ENCODE measurements around the gene AGTPBP1. TPM values are rescaled to one million over a fixed set of nuclear protein-coding genes. Genes with fewer than 3 reads are reported as not detected.

AGTPBP1 gene
- 18.4 and 24.8 TPM in 2 replicates for total RNA-seq

DNA sequence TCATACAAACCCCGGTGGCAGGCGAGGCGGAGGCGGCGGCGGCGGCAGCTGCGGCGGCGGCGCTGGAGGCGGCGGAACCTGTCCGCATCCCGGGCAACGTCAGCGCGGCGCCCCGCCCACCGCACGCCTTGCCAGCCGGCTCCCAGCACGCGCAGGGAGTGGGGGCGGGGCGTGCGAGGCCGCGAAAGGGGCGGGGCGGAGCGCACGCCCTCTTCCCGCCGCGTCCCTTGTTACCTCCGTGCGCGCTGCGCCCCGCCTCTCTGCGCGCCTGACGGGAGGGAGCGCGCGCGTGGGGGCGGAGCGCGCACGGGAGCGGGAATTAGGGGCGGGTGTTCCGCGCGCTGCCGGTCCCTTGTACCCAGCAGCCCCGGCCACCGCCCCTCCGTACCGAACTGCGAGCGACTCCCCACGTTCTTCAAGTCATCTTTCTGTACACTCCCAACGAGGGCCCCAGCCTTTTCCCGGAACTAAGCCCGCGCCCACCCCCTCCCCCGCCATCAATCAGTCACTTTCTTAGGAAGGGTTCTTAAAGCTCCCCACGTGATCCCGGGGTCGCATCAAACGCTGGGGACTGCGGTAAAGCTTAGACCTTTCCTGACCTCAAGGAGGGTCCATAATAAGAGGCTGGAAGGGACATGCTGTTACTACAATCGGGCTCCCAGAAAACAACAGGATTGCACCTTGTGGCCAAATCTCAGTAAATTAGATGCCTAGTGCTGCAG lies at the start of gene AGTPBP1:
Gene AGTPBP1, minus strand, starts transcription at position 80 of the 722 bp plus-strand sequence. CDS start 29,421 bp downstream, outside the sequence.

Other genes starting within 250 kb of the AGTPBP1 start
- gene NAA35, start 199.2 kb upstream of the AGTPBP1 start, total RNA-seq: 16.9 and 19.7 TPM in 2 replicates